Ectodermal cell (in vitro differentiated cells): ENCODE data around the gene CADM2.

ENCODE experiments used
- H3K27ac ChIP-seq: 2 replicates; pipeline ENCODE4 v1.7.0; 2013; ENCODE audit warnings: mild to moderate bottlenecking, low read depth, low read length; ENCODE audit not compliant: insufficient read depth, poor library complexity, severe bottlenecking
- H3K27me3 ChIP-seq: 2 replicates; pipeline ENCODE4 v1.7.0; 2013; ENCODE audit warnings: mild to moderate bottlenecking, low read length; ENCODE audit not compliant: insufficient read depth, control insufficient read depth, poor library complexity, severe bottlenecking
- H3K36me3 ChIP-seq: one replicate; pipeline ENCODE4 v1.7.0; 2013; ENCODE audit warnings: low read length; ENCODE audit not compliant: control insufficient read depth, insufficient read depth
- H3K4me1 ChIP-seq: one replicate; pipeline ENCODE4 v1.7.0; 2013; ENCODE audit warnings: low read length; ENCODE audit not compliant: control insufficient read depth, insufficient read depth
- H3K4me3 ChIP-seq: 2 replicates; pipeline ENCODE4 v1.7.0; 2013; ENCODE audit warnings: low read depth, low read length, control low read depth; ENCODE audit not compliant: insufficient read depth
- H3K9me3 ChIP-seq: 2 replicates; pipeline ENCODE4 v1.7.0; 2013; ENCODE audit warnings: mild to moderate bottlenecking, low read length, moderate library complexity; ENCODE audit not compliant: control insufficient read depth
- WGBS, 2 experiments: methylation state at CpG; one replicate each; pipeline ENCODE4 v1.1.7; 2013; ENCODE audit warnings: missing lambda C conversion rate in 2 of 2; 5-methylcytosine and 5-hydroxymethylcytosine counted together

The CADM2 gene

DNA sequence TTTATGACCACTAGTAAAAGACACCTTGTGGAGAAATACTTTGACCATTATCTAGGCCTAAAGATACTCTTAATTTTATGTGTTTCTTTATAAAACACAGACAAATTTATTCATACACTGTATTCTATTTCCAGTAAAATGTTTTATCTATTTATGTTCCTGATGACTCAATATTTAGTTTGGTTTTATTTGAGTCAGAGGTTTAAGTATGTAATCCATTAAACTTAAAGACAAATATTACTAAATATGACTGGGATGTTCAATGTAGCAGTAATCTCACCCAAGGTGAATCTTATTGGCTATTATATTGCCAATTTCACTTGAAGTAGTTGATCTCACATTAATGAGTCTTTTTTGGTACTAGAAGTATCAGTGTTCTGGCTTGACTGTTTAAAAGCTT lies 799.7 kb downstream of the CADM2 start:
- no peaks in the 10 kb centered on the region for H3K36me3 ChIP-seq
- H3K4me3 ChIP-seq, result no peak overlapping the region
- no peak overlapping the region for H3K27ac ChIP-seq
- no peaks in the 10 kb centered on the region for H3K27me3 ChIP-seq
- no peaks in the 10 kb centered on the region for H3K4me1 ChIP-seq
- no peaks in the 10 kb centered on the region for H3K9me3 ChIP-seq

- H3K36me3 ChIP-seq, result no peaks in the 10 kb centered on the region
- H3K27ac ChIP-seq, result no peak overlapping the region
- H3K4me3 ChIP-seq, result no peak overlapping the region
- no peaks in the 10 kb centered on the region for H3K4me1 ChIP-seq
- no peaks in the 10 kb centered on the region for H3K27me3 ChIP-seq
- H3K9me3 ChIP-seq, result no peaks in the 10 kb centered on the region
- 98 to 100% methylated on average over 2 to 3 of the region's 3 CpGs for WGBS, 2 experiments
Observed at GRCh38 chr3:85760342-85760741, 801.6 kb downstream of the CADM2 start.

DNA sequence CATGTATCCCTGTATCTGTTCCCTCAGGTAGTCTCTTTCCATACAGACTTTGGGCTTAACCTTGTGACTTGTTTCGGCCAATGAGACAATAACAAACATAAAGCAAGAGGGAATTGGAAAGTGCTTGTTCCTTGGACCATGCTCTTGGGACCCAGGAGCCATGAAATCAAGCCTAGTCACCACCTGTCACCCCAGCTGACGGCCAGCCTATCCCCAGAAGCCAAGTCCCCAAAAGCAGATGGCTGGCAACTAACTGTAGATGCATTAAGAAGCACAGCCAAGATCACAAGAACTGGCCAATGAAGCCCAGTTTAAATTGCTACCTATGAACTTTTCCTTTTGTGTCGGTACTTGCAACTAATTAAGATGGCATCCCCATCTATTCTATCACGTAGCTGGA lies 822.0 kb downstream of the CADM2 start:
- no peak overlapping the region for H3K4me3 ChIP-seq
- no peaks in the 10 kb centered on the region for H3K9me3 ChIP-seq
- no peaks in the 10 kb centered on the region for H3K27me3 ChIP-seq
- no peaks in the 10 kb centered on the region for H3K4me1 ChIP-seq
- no peaks in the 10 kb centered on the region for H3K36me3 ChIP-seq
- H3K27ac ChIP-seq, result no peak overlapping the region
- 95 to 100% methylated on average over 4 of the region's 4 CpGs for WGBS, 2 experiments

DNA sequence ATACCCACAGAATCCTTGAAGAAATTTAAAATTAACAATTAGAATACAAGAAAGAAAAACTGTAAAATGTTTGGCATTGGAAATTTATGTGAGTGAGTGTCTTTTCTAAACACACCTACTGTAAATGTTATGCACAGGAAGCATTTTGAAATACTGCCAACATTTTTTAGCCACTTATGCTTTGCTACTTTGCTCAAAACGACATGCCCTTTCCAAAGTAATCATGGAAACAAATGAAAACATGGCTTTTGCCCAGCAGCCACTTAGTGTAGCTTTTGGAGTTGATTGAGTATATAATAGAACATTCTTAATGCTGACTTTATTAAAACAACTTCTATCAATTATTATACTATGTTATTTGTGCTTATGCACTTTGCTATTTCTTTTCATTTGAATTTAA lies 823.0 kb downstream of the CADM2 start:
- Histone ChIP-seq H3K36me3 (no peaks in the 10 kb centered on the region), H3K4me3 (no peak overlapping the region), H3K27me3 (no peaks in the 10 kb centered on the region), H3K4me1 (no peaks in the 10 kb centered on the region), H3K27ac (no peak overlapping the region), H3K9me3 (no peaks in the 10 kb centered on the region)
- 100% methylated on average over 1 of the region's 1 CpG; no CpG with 5 or more reads in 1 of the 2 experiments for WGBS, 2 experiments

DNA sequence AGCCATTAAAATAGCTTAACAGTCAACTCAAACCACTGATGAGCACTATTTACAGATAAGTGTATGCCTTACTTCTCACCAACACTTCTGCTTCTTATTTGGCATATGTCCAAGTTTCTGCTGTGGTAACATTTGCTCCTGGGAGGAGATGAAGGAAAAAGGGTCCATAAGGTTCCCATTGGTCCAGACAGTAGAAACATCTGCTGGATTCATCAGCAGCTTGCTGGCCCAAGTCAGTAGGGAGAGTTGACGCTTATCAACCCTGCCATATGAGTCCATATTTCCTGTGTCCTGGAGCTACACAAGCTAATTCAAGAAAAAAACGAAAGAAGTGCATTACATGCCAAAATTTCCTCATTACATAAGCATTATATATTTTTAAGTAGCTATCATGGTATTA lies 824.5 kb downstream of the CADM2 start:
- Histone ChIP-seq H3K4me3 (no peak overlapping the region), H3K36me3 (no peaks in the 10 kb centered on the region), H3K27ac (no peak overlapping the region), H3K9me3 (no peaks in the 10 kb centered on the region), H3K4me1 (no peaks in the 10 kb centered on the region), H3K27me3 (no peaks in the 10 kb centered on the region)
- 91 to 96% methylated on average over 1 of the region's 2 CpGs for WGBS, 2 experiments

DNA sequence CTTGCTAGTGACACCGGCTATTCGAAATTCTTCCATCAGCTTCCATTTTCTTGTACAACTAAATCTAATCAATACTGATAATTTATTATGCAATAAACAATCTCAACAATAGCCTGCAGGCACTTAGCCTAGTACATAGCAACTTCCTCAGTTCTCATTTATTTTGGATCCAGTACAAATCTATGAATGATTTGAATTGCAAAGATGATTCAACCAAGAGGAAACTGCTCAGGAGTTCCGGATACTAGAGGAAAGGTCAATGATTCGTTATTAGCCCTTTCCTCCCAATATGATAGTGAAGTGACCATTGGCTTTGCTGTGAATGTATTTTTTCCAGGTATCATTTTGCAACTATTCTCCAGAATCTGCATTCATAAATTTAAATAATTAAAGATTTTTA lies 827.0 kb downstream of the CADM2 start:
- WGBS, 2 experiments, result 92 to 97% methylated on average over 4 of the region's 4 CpGs
- Histone ChIP-seq H3K4me1 (no peaks in the 10 kb centered on the region), H3K9me3 (no peaks in the 10 kb centered on the region), H3K27me3 (no peaks in the 10 kb centered on the region), H3K4me3 (no peak overlapping the region), H3K27ac (no peak overlapping the region), H3K36me3 (no peaks in the 10 kb centered on the region)

DNA sequence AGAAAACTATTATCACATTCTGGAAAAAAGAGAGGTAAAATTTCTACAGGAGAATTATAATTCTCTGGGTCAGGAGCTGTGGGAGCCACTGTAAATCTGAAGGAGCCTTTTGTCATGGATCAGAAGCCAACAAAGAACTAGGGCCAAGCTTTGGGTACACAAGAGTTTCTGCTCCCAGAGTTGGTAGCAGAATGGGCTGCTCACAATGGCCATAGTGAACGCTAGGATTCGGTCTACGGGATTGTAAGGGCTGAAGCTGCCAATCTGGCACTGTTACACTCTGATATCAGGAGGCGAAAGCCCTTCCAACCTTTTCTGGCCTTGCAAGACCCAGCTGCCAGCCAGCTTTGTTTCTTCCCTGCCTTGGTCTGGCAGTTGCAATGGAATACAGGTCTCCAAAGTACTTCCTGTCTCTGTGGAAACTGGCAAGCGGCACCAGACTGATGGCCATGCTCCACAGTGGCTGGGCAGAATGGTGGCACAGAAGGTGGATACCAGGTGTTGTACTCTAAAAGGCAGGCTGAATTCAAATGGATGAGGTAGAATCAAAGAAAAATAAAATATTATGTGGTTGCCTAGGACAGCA lies 831.7 kb downstream of the CADM2 start:
- 89% methylated on average over 5 of the region's 5 CpGs for WGBS, 2 experiments
- Histone ChIP-seq H3K27me3 (no peaks in the 10 kb centered on the region), H3K36me3 (no peaks in the 10 kb centered on the region), H3K4me3 (no peak overlapping the region), H3K27ac (no peak overlapping the region), H3K4me1 (no peaks in the 10 kb centered on the region), H3K9me3 (no peaks in the 10 kb centered on the region)

GRCh38 chr3:85796140-85796539 lies 837.4 kb downstream of the CADM2 start:
- no peaks in the 10 kb centered on the region for H3K9me3 ChIP-seq
- H3K27me3 ChIP-seq, result no peaks in the 10 kb centered on the region
- no peak overlapping the region for H3K27ac ChIP-seq
- no peaks in the 10 kb centered on the region for H3K4me1 ChIP-seq
- H3K36me3 ChIP-seq, result no peaks in the 10 kb centered on the region
- no peak overlapping the region for H3K4me3 ChIP-seq
- WGBS, 2 experiments, result 80 to 84% methylated on average over 4 of the region's 4 CpGs

- Histone ChIP-seq H3K9me3 (no peaks in the 10 kb centered on the region), H3K36me3 (no peaks in the 10 kb centered on the region), H3K4me1 (no peaks in the 10 kb centered on the region), H3K27me3 (no peaks in the 10 kb centered on the region), H3K27ac (no peak overlapping the region), H3K4me3 (no peak overlapping the region)
- 97 to 100% methylated on average over 1 to 2 of the region's 3 CpGs for WGBS, 2 experiments
Observed at GRCh38 chr3:85800676-85801075, 841.9 kb downstream of the CADM2 start.

DNA sequence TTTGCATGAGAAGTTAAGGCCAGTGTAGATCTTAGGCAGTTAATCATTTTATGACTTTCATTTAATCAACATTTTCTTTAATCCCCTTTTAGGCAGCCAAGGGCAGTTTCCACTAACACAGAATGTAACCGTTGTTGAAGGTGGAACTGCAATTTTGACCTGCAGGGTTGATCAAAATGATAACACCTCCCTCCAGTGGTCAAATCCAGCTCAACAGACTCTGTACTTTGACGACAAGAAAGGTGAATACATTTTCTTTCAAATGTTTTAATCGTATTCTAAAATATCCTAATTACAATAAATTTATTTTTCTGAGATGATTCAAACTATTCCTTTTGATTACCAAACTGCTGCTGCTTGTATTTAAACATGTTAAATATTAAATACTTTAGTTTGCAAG lies 843.2 kb downstream of the CADM2 start:
- Histone ChIP-seq H3K4me1 (no peaks in the 10 kb centered on the region), H3K27ac (no peak overlapping the region), H3K9me3 (no peaks in the 10 kb centered on the region), H3K27me3 (no peaks in the 10 kb centered on the region), H3K36me3 (no peaks in the 10 kb centered on the region), H3K4me3 (no peak overlapping the region)
- WGBS, 2 experiments, result 25 to 45% methylated on average over 1 to 3 of the region's 3 CpGs

GRCh38 chr3:85808755-85809154 lies 850.0 kb downstream of the CADM2 start:
- Histone ChIP-seq H3K36me3 (no peaks in the 10 kb centered on the region), H3K9me3 (no peaks in the 10 kb centered on the region), H3K27me3 (no peaks in the 10 kb centered on the region), H3K4me1 (no peaks in the 10 kb centered on the region), H3K4me3 (no peak overlapping the region), H3K27ac (no peak overlapping the region)
- WGBS, 2 experiments, result 100% methylated on average over 1 of the region's 1 CpG
